Epithelial cell of proximal tubule (primary cell): ENCODE data around the gene GALNT14. TPM values are rescaled to one million over a fixed set of nuclear protein-coding genes. Genes with fewer than 3 reads are reported as not detected.

Experiments
- DNase-seq: peaks from one replicate; pipeline ENCODE4 v3.0.0-alpha.2; 2011; ENCODE audit warnings: low read depth
- H3K4me3 ChIP-seq: 2 replicates; pipeline ENCODE4 v1.5.1; 2011; ENCODE audit warnings: low read depth, mild to moderate bottlenecking, low read length
- CTCF ChIP-seq: conservative IDR thresholded peaks from 2 replicates; pipeline ENCODE4 v1.5.1; 2012; ENCODE audit warnings: low read depth, mild to moderate bottlenecking, low read length
- total RNA-seq: library from RNA; depleted of rRNA; stranded (reverse); fragments of >200 nt; gene quantifications from 2 replicates; pipeline ENCODE4 v1.2.3, GENCODE V29; 2015

Gene GALNT14
- total RNA-seq, 1 donor from 2014 or later, result 80.7 TPM

GRCh38 chr2:30935795-30936194 lies 202.4 kb downstream of the GALNT14 start:
- no peak for DNase-seq
- H3K4me3 ChIP-seq, result no peak overlapping the region
- no peak for TF ChIP-seq CTCF

- DNase-seq, result no peak
- H3K4me3 ChIP-seq, result no peak overlapping the region
- no peak for TF ChIP-seq CTCF
Measured at GRCh38 chr2:30934066-30934465, 204.2 kb downstream of the GALNT14 start.

- H3K4me3 ChIP-seq, result no peak overlapping the region
- DNase-seq, result no peak
Measured at GRCh38 chr2:30933496-30933895, 204.7 kb downstream of the GALNT14 start.

GRCh38 chr2:30932870-30933269 lies 205.4 kb downstream of the GALNT14 start:
- H3K4me3 ChIP-seq, result no peak overlapping the region
- DNase-seq, result no peak
- TF ChIP-seq CTCF, result no peak

More at GRCh38 chr2:30933496-30933895, 204.7 kb downstream of the GALNT14 start:
- TF ChIP-seq CTCF, result no peak

GRCh38 chr2:30931841-30932407 lies 206.3 kb downstream of the GALNT14 start:
- TF ChIP-seq CTCF, result no peak
- no peak for DNase-seq
- no peak overlapping the region for H3K4me3 ChIP-seq

GRCh38 chr2:30930716-30931115 lies 207.5 kb downstream of the GALNT14 start:
- no peak for TF ChIP-seq CTCF
- no peak for DNase-seq
- no peak overlapping the region for H3K4me3 ChIP-seq

- DNase-seq, result no peak
- no peak for TF ChIP-seq CTCF
Measured at GRCh38 chr2:30927465-30928075, 210.7 kb downstream of the GALNT14 start.

More at GRCh38 chr2:30927465-30928075, 210.7 kb downstream of the GALNT14 start:
- H3K4me3 ChIP-seq, result no peak overlapping the region
